OCI-LY3 (cell line): ENCODE results near the gene CPED1.

Source experiments
- EZH2phosphoT487 ChIP-seq: fragments of 200-600 bp; shearing (Covaris generic); IDR thresholded peaks from 2 replicates; pipeline ENCODE4 v1.6.1; 2018; ENCODE audit warnings: antibody characterized with exemption, mixed run types, low read depth
- TF ChIP-seq, protein P1 (sequence below): fragments of 200-600, 300-600 bp; sonication (generic); IDR thresholded peaks from 2 replicates; pipeline ENCODE4 v1.5.1; 2014; ENCODE audit warnings: antibody characterized with exemption, low read length, low read depth

DNA sequence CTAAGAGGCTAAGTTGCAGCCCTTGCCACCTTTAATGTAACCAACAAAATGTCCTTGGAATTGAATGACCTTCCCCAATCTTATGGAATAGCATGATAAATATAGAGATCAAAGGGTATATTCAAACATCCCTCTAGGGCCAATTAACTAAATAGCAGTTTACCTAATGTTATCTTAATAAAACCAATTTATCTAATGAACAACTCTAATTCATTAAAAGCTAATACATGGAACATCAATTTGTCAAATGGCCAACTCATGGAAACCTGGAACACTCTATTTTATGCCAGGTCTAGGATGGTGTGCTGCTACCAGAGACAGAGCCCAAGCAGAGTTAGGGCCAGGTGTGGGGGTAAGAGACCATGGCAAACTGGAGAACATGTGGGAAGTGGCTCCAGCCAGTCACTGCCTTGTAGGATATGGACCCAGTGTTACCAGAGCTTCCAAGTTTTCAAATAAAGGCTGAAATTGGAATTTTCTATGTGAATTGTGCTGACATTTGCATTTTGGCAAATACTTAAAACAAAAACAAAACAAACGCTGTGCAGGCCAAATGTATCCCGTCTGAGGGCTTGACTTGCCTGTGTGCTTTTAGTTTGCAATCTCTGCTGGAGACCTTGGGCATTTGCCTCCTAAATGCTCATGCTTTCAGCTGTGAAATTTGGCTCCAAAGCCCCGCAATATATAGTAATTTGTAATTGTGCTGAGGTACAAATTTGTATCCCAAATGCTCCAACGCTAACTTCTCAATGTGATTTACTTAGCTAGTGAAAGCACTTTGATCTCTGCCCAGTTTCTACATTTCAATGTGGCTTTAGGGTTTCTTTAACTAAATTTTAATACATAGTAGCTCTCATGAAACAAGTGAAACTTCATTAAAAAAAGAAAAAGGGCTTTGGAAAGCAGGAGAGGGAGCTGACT, 55.1 kb downstream of the CPED1 start:
- TF ChIP-seq, protein P1, sequence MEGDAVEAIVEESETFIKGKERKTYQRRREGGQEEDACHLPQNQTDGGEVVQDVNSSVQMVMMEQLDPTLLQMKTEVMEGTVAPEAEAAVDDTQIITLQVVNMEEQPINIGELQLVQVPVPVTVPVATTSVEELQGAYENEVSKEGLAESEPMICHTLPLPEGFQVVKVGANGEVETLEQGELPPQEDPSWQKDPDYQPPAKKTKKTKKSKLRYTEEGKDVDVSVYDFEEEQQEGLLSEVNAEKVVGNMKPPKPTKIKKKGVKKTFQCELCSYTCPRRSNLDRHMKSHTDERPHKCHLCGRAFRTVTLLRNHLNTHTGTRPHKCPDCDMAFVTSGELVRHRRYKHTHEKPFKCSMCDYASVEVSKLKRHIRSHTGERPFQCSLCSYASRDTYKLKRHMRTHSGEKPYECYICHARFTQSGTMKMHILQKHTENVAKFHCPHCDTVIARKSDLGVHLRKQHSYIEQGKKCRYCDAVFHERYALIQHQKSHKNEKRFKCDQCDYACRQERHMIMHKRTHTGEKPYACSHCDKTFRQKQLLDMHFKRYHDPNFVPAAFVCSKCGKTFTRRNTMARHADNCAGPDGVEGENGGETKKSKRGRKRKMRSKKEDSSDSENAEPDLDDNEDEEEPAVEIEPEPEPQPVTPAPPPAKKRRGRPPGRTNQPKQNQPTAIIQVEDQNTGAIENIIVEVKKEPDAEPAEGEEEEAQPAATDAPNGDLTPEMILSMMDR = no peak
- no peak for TF ChIP-seq EZH2phosphoT487
